HEK293 (cell line): ENCODE measurements around the gene C11orf21.

Source experiments
- CTCF ChIA-PET: fragments of 350-600 bp; formaldehyde crosslinking; extraction: SDS; loops from one replicate; lab custom pipeline; 2021; ENCODE audit warnings: antibody characterized with exemption; lab: Yijun Ruan, JAX
- POLR2A ChIA-PET: fragments of 300-600 bp; formaldehyde crosslinking; extraction: SDS; loops from one replicate; lab custom pipeline; 2020; ENCODE audit warnings: antibody characterized with exemption, inconsistent platforms; lab: Yijun Ruan, JAX
- H3K27ac ChIP-seq: fragments of 200-500 bp; sonication (Bioruptor generic); 2 replicates; pipeline ENCODE4 v1.5.1; 2014; ENCODE audit warnings: low read depth, low read length, control low read depth, inconsistent platforms; ENCODE audit errors: extremely low read depth
- H3K36me3 ChIP-seq, 2 experiments: fragments of 200-500 bp in 1 of 2; sonication (Bioruptor generic) in 1 of 2; 1 replicate in 1 of 2; 2 replicates in 1 of 2; pipeline ENCODE4 v1.5.1; 2014 to 2017; ENCODE audit warnings: inconsistent platforms in 2 of 2, low read length in 2 of 2; ENCODE audit not compliant: control insufficient read depth in 2 of 2, insufficient read depth in 1 of 2
- H3K4me1 ChIP-seq: fragments of 200-500 bp; sonication (Bioruptor generic); 2 replicates; pipeline ENCODE4 v1.5.1; 2014; ENCODE audit warnings: mild to moderate bottlenecking, low read length, inconsistent platforms; ENCODE audit not compliant: control insufficient read depth, insufficient read depth
- H3K4me3 ChIP-seq: 2 replicates; pipeline ENCODE4 v1.5.1; 2011; ENCODE audit warnings: low read depth, mild to moderate bottlenecking, control low read depth, low read length, moderate library complexity
- H3K9me3 ChIP-seq: fragments of 200-500 bp; sonication (Bioruptor generic); 2 replicates; pipeline ENCODE4 v1.5.1; 2014; ENCODE audit warnings: low read depth, low read length, inconsistent platforms; ENCODE audit not compliant: control insufficient read depth, insufficient read depth
- KLF1 ChIP-seq: fragments of 450-650 bp; formaldehyde crosslinking; IDR thresholded peaks from 2 replicates; pipeline ENCODE4 v1.5.1; 2016; ENCODE audit warnings: missing biosample characterization, missing genetic modification characterization
- OSR2 ChIP-seq: fragments of 450-650 bp; formaldehyde crosslinking; IDR thresholded peaks from 2 replicates; pipeline ENCODE4 v1.5.1; 2016; ENCODE audit warnings: missing biosample characterization, missing genetic modification characterization
- PRDM2 ChIP-seq: fragments of 450-650 bp; formaldehyde crosslinking; IDR thresholded peaks from 2 replicates; pipeline ENCODE4 v1.5.1; 2016; ENCODE audit warnings: missing biosample characterization, missing genetic modification characterization, borderline replicate concordance
- REST ChIP-seq: fragments of 450-650 bp; formaldehyde crosslinking; IDR thresholded peaks from 2 replicates; pipeline ENCODE4 v1.5.1; 2016; ENCODE audit warnings: missing biosample characterization, missing genetic modification characterization
- ZFP37 ChIP-seq: fragments of 450-650 bp; formaldehyde crosslinking; IDR thresholded peaks from 2 replicates; pipeline ENCODE4 v1.5.1; 2016; ENCODE audit warnings: missing biosample characterization, missing genetic modification characterization
- ZNF112 ChIP-seq: fragments of 450-650 bp; formaldehyde crosslinking; IDR thresholded peaks from 2 replicates; pipeline ENCODE4 v1.5.0; 2017; ENCODE audit warnings: missing biosample characterization, missing genetic modification characterization
- ZNF121 ChIP-seq: fragments of 450-650 bp; formaldehyde crosslinking; IDR thresholded peaks from 2 replicates; pipeline ENCODE4 v1.5.1; 2016; ENCODE audit warnings: missing biosample characterization, missing genetic modification characterization
- ZNF132 ChIP-seq: fragments of 450-650 bp; formaldehyde crosslinking; IDR thresholded peaks from 2 replicates; pipeline ENCODE4 v1.5.1; 2017; ENCODE audit warnings: missing biosample characterization, missing genetic modification characterization, borderline replicate concordance
- ZNF202 ChIP-seq: fragments of 450-650 bp; formaldehyde crosslinking; IDR thresholded peaks from 2 replicates; pipeline ENCODE4 v1.5.1; 2016; ENCODE audit warnings: missing biosample characterization, missing genetic modification characterization, borderline replicate concordance
- ZNF239 ChIP-seq: fragments of 450-650 bp; formaldehyde crosslinking; IDR thresholded peaks from 2 replicates; pipeline ENCODE4 v1.5.1; 2016; ENCODE audit warnings: missing biosample characterization, missing genetic modification characterization
- ZNF266 ChIP-seq: fragments of 450-650 bp; formaldehyde crosslinking; IDR thresholded peaks from 2 replicates; pipeline ENCODE4 v1.5.1; 2016; ENCODE audit warnings: missing biosample characterization, missing genetic modification characterization, low read depth
- ZNF292 ChIP-seq: fragments of 450-650 bp; formaldehyde crosslinking; IDR thresholded peaks from 2 replicates; pipeline ENCODE4 v1.5.1; 2016; ENCODE audit warnings: low read depth, missing biosample characterization, missing genetic modification characterization, borderline replicate concordance
- ZNF488 ChIP-seq: fragments of 450-650 bp; formaldehyde crosslinking; IDR thresholded peaks from 2 replicates; pipeline ENCODE4 v1.5.1; 2016; ENCODE audit warnings: missing biosample characterization, missing genetic modification characterization
- ZNF596 ChIP-seq: fragments of 450-650 bp; IDR thresholded peaks from 2 replicates; pipeline ENCODE4 v1.5.0; 2018; ENCODE audit warnings: missing biosample characterization, mild to moderate bottlenecking, missing genetic modification characterization, moderate library complexity
- ZSCAN16 ChIP-seq: fragments of 450-650 bp; formaldehyde crosslinking; IDR thresholded peaks from 2 replicates; pipeline ENCODE4 v1.5.1; 2016; ENCODE audit warnings: missing biosample characterization, missing genetic modification characterization
- ZSCAN30 ChIP-seq: fragments of 450-650 bp; IDR thresholded peaks from 2 replicates; pipeline ENCODE4 v1.5.1; 2018; ENCODE audit warnings: missing biosample characterization, mild to moderate bottlenecking, missing genetic modification characterization, moderate library complexity
- ZSCAN4 ChIP-seq: fragments of 450-650 bp; formaldehyde crosslinking; IDR thresholded peaks from 2 replicates; pipeline ENCODE4 v1.5.1; 2017; ENCODE audit warnings: missing biosample characterization, missing genetic modification characterization
- TF ChIP-seq, protein P1 (sequence below): fragments of 450-650 bp; formaldehyde crosslinking; IDR thresholded peaks from 2 replicates; pipeline ENCODE4 v1.5.1; 2016; ENCODE audit warnings: missing biosample characterization, missing genetic modification characterization
- TF ChIP-seq, protein P2 (sequence below): fragments of 450-650 bp; formaldehyde crosslinking; IDR thresholded peaks from 2 replicates; pipeline ENCODE4 v1.5.0; 2017; ENCODE audit warnings: missing biosample characterization, missing genetic modification characterization, borderline replicate concordance
- TF ChIP-seq, protein P3 (sequence below): fragments of 450-650 bp; formaldehyde crosslinking; IDR thresholded peaks from 2 replicates; pipeline ENCODE4 v1.5.1; 2016; ENCODE audit warnings: missing biosample characterization, missing genetic modification characterization

The C11orf21 gene

GRCh38 chr11:2289859-2290258, 11.9 kb downstream of the C11orf21 start:
- Histone ChIP-seq H3K9me3 (no peaks in the 10 kb centered on the region), H3K27ac (no peak overlapping the region), H3K36me3 (no peaks in the 10 kb centered on the region), H3K4me1 (no peaks in the 10 kb centered on the region), H3K4me3 (no peak overlapping the region)
- TF ChIP-seq OSR2 (no peak), ZNF121 (tag by site-specific recombination) (no peak), ZNF488 (tag by site-specific recombination) (no peak), ZNF132 (no peak), ZNF239 (tag by site-specific recombination) (no peak), ZNF112 (no peak), ZFP37 (no peak), KLF1 (tag by site-specific recombination) (no peak), REST (no peak), ZNF202 (tag by site-specific recombination) (no peak), ZSCAN4 (tag by site-specific recombination) (no peak), ZNF292 (tag by site-specific recombination) (no peak), ZSCAN30 (tag by site-specific recombination) (no peak), ZNF266 (tag by site-specific recombination) (no peak), PRDM2 (tag by site-specific recombination) (no peak), ZNF596 (tag by site-specific recombination) (no peak), ZSCAN16 (no peak)
- TF ChIP-seq, protein P1, sequence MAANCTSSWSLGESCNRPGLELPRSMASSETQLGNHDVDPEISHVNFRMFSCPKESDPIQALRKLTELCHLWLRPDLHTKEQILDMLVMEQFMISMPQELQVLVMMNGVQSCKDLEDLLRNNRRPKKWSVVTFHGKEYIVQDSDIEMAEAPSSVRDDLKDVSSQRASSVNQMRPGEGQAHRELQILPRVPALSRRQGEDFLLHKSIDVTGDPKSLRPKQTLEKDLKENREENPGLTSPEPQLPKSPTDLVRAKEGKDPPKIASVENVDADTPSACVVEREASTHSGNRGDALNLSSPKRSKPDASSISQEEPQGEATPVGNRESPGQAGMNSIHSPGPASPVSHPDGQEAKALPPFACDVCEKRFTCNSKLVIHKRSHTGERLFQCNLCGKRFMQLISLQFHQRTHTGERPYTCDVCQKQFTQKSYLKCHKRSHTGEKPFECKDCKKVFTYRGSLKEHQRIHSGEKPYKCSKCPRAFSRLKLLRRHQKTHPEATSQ (tag by site-specific recombination) = no peak
- TF ChIP-seq, protein P2, sequence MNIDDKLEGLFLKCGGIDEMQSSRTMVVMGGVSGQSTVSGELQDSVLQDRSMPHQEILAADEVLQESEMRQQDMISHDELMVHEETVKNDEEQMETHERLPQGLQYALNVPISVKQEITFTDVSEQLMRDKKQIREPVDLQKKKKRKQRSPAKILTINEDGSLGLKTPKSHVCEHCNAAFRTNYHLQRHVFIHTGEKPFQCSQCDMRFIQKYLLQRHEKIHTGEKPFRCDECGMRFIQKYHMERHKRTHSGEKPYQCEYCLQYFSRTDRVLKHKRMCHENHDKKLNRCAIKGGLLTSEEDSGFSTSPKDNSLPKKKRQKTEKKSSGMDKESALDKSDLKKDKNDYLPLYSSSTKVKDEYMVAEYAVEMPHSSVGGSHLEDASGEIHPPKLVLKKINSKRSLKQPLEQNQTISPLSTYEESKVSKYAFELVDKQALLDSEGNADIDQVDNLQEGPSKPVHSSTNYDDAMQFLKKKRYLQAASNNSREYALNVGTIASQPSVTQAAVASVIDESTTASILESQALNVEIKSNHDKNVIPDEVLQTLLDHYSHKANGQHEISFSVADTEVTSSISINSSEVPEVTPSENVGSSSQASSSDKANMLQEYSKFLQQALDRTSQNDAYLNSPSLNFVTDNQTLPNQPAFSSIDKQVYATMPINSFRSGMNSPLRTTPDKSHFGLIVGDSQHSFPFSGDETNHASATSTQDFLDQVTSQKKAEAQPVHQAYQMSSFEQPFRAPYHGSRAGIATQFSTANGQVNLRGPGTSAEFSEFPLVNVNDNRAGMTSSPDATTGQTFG = no peak
- TF ChIP-seq, protein P3, sequence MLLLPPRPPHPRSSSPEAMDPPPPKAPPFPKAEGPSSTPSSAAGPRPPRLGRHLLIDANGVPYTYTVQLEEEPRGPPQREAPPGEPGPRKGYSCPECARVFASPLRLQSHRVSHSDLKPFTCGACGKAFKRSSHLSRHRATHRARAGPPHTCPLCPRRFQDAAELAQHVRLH (tag by site-specific recombination) = no peak
- POLR2A ChIA-PET = no interaction called here
- CTCF ChIA-PET = interaction anchor here (1.0 kb wide), 1 partner anchor 9 kb away, joined by 4 read pairs; no protein-coding TSS in a partner anchor
